HCT116 (cell line): ENCODE measurements around the gene AP1AR. TPM values are rescaled to one million over a fixed set of nuclear protein-coding genes. Genes with fewer than 3 reads are reported as not detected.

Experiments used
- ATAC-seq: fragments of 200-7000 bp; cut with Tn5 transposase; 2 replicates; pipeline ENCODE4 v1.9.1; 2020; ENCODE audit warnings: mild to moderate bottlenecking, moderate library complexity
- BruUV-seq: library from RNA; stranded (reverse); fragments of 400-500 nt; replicated peaks from 2 replicates; lab custom pipeline; 2021; lab: Mats Ljungman, UMichigan
- CTCF ChIA-PET: fragments of 300-600 bp; sonication (Branson Sonifier 250); formaldehyde crosslinking; loops from one replicate; lab custom pipeline; 2021; ENCODE audit warnings: antibody characterized with exemption; lab: Charles Lee
- POLR2A ChIA-PET: fragments of 300-600, 350-600 bp; sonication (Branson Sonifier 250); formaldehyde crosslinking; loops from one replicate; lab custom pipeline; 2021; ENCODE audit warnings: antibody characterized with exemption; lab: Charles Lee
- RAD21 ChIA-PET, 2 experiments: fragments of 300-600 bp; sonication (Branson Sonifier 250); formaldehyde crosslinking; loops; one replicate each; lab custom pipeline; 2023; ENCODE audit warnings: low total read pairs in 2 of 2; ENCODE audit not compliant: uncharacterized antibody in 2 of 2, unreplicated experiment in 2 of 2, low non-redundant PET in 1 of 2; lab: Charles Lee
- DNase-seq: peaks from one replicate; pipeline ENCODE4 v3.0.0-alpha.2; 2010; ENCODE audit warnings: low read depth, low spot score
- H2AFZ ChIP-seq: fragments of 200-600 bp; shearing (Covaris generic), sonication (generic); 2 replicates; pipeline ENCODE4 v1.6.1; 2017; ENCODE audit warnings: low read depth, mixed run types, mixed read lengths, antibody characterized with exemption, low read length; ENCODE audit not compliant: poor library complexity, severe bottlenecking
- H3K27ac ChIP-seq: 2 replicates; pipeline ENCODE4 v1.5.1; 2012; ENCODE audit warnings: low read depth, low read length
- H3K27me3 ChIP-seq: fragments of 200-600 bp; sonication (generic); 2 replicates; pipeline ENCODE4 v1.6.1; 2016; ENCODE audit warnings: mixed run types, low read length, mixed read lengths; ENCODE audit not compliant: insufficient read depth
- H3K36me3 ChIP-seq, 2 experiments: fragments of 200-500 bp in 1 of 2; fragments of 200-600 bp in 1 of 2; sonication (Bioruptor generic) in 1 of 2; sonication (generic) in 1 of 2; 2 replicates each; pipeline versions ENCODE4 v1.5.1 to v1.6.1; 2014 to 2016; ENCODE audit warnings: low read length in 2 of 2, inconsistent platforms in 1 of 2, mixed read lengths in 1 of 2, mixed run types in 1 of 2; ENCODE audit not compliant: insufficient read depth in 2 of 2, control insufficient read depth in 1 of 2
- H3K4me1 ChIP-seq, 2 experiments: fragments of 200-600 bp in 1 of 2; sonication (generic) in 1 of 2; 2 replicates each; pipeline versions ENCODE4 v1.5.1 to v1.6.1; 2012 to 2017; ENCODE audit warnings: low read length in 2 of 2, inconsistent platforms in 1 of 2, mild to moderate bottlenecking in 1 of 2, mixed read lengths in 1 of 2, mixed run types in 1 of 2, moderate library complexity in 1 of 2; ENCODE audit not compliant: insufficient read depth in 2 of 2, control insufficient read depth in 1 of 2
- H3K4me2 ChIP-seq: fragments of 200-600 bp; sonication (generic); 2 replicates; pipeline ENCODE4 v1.6.1; 2017; ENCODE audit warnings: mixed run types, low read length, mixed read lengths
- H3K4me3 ChIP-seq, 2 experiments: fragments of 200-600 bp in 1 of 2; sonication (generic) in 1 of 2; replicated peaks in 1 of 2; 2 replicates each; pipeline ENCODE4 v1.5.1; 2011 to 2016; ENCODE audit warnings: low read length in 2 of 2, control low read depth in 1 of 2, low read depth in 1 of 2, mild to moderate bottlenecking in 1 of 2, mixed read lengths in 1 of 2, mixed run types in 1 of 2
- H3K79me2 ChIP-seq: fragments of 200-600 bp; sonication (generic); 2 replicates; pipeline ENCODE4 v1.6.1; 2017; ENCODE audit warnings: mild to moderate bottlenecking, mixed run types, low read length, moderate library complexity, mixed read lengths; ENCODE audit not compliant: insufficient read depth
- H3K9ac ChIP-seq: fragments of 200-600 bp; sonication (generic); 2 replicates; pipeline ENCODE4 v1.6.1; 2016; ENCODE audit warnings: low read length, mixed read lengths
- H3K9me2 ChIP-seq: fragments of 200-600 bp; sonication (generic), shearing (Covaris generic); 2 replicates; pipeline ENCODE4 v1.6.1; 2017; ENCODE audit warnings: mixed run types, mild to moderate bottlenecking, moderate library complexity; ENCODE audit not compliant: insufficient read depth
- H3K9me3 ChIP-seq, 2 experiments: fragments of 200-500 bp in 1 of 2; fragments of 200-600 bp in 1 of 2; sonication (Bioruptor generic) in 1 of 2; sonication (generic) in 1 of 2; 2 replicates each; pipeline ENCODE4 v1.6.1; 2014 to 2017; ENCODE audit warnings: low read length in 2 of 2, mixed read lengths in 2 of 2, inconsistent platforms in 1 of 2, low read depth in 1 of 2, mild to moderate bottlenecking in 1 of 2, mixed run types in 1 of 2, moderate library complexity in 1 of 2; ENCODE audit not compliant: control insufficient read depth in 1 of 2, insufficient read depth in 1 of 2
- H4K20me1 ChIP-seq: fragments of 200-600 bp; sonication (generic), shearing (Covaris generic); 2 replicates; pipeline ENCODE4 v1.6.1; 2017; ENCODE audit warnings: mixed run types, mild to moderate bottlenecking, moderate library complexity; ENCODE audit not compliant: insufficient read depth
- CEBPB ChIP-seq: IDR thresholded peaks from 2 replicates; pipeline ENCODE4 v1.6.1; 2012; ENCODE audit warnings: low read depth
- CTCF ChIP-seq, 3 experiments: fragments of 200-600 bp in 1 of 3; sonication (generic) in 1 of 3; IDR thresholded peaks in 2 of 3; conservative IDR thresholded peaks in 1 of 3; 2 replicates each; pipeline ENCODE4 v1.5.1; 2012 to 2017; ENCODE audit warnings: low read depth in 2 of 3, low read length in 2 of 3, antibody characterized with exemption in 1 of 3, borderline replicate concordance in 1 of 3, control low read depth in 1 of 3, mild to moderate bottlenecking in 1 of 3, mixed read lengths in 1 of 3, mixed run types in 1 of 3, moderate library complexity in 1 of 3; ENCODE audit not compliant: insufficient read depth in 1 of 3
- ELF1 ChIP-seq: IDR thresholded peaks from 2 replicates; pipeline ENCODE4 v1.6.1; 2012; ENCODE audit warnings: low read depth, borderline replicate concordance
- EZH2 ChIP-seq: fragments of 200-600 bp; sonication (generic); IDR thresholded peaks from 2 replicates; pipeline ENCODE4 v1.6.1; 2017; ENCODE audit warnings: antibody characterized with exemption, mixed run types
- EZH2phosphoT487 ChIP-seq: fragments of 200-600 bp; IDR thresholded peaks from 2 replicates; pipeline ENCODE4 v1.6.1; 2018; ENCODE audit warnings: antibody characterized with exemption, borderline replicate concordance
- JUND ChIP-seq: IDR thresholded peaks from 2 replicates; pipeline ENCODE4 v1.6.1; 2012
- MAX ChIP-seq: IDR thresholded peaks from 2 replicates; pipeline ENCODE4 v1.6.1; 2012
- POLR2A ChIP-seq: IDR thresholded peaks from 2 replicates; pipeline ENCODE4 v1.7.0; 2011; ENCODE audit warnings: borderline replicate concordance; ENCODE audit not compliant: insufficient read depth, insufficient read length; ENCODE audit errors: extremely low read depth
- POLR2AphosphoS5 ChIP-seq: IDR thresholded peaks from 2 replicates; pipeline ENCODE4 v1.6.1; 2011; ENCODE audit warnings: mild to moderate bottlenecking, low read depth, low read length, moderate library complexity
- RAD21 ChIP-seq: IDR thresholded peaks from 2 replicates; pipeline ENCODE4 v1.6.1; 2012; ENCODE audit warnings: low read depth, mild to moderate bottlenecking
- SIN3A ChIP-seq: IDR thresholded peaks from 2 replicates; pipeline ENCODE4 v1.6.1; 2012; ENCODE audit warnings: low read depth
- SP1 ChIP-seq: IDR thresholded peaks from 2 replicates; pipeline ENCODE4 v1.6.1; 2012; ENCODE audit warnings: low read depth
- SRF ChIP-seq: IDR thresholded peaks from 2 replicates; pipeline ENCODE4 v1.6.1; 2012; ENCODE audit warnings: low read depth
- TCF7L2 ChIP-seq: IDR thresholded peaks from 2 replicates; pipeline ENCODE4 v1.7.0; 2011; ENCODE audit warnings: borderline replicate concordance, inconsistent platforms; ENCODE audit not compliant: insufficient read depth, insufficient read length; ENCODE audit errors: extremely low read depth
- YY1 ChIP-seq: IDR thresholded peaks from 2 replicates; pipeline ENCODE4 v1.6.1; 2011; ENCODE audit warnings: low read length, low read depth, moderate library complexity, mild to moderate bottlenecking; ENCODE audit not compliant: insufficient replicate concordance; ENCODE audit errors: extremely low read depth
- ZBTB33 ChIP-seq: IDR thresholded peaks from 2 replicates; pipeline ENCODE4 v1.6.1; 2011; ENCODE audit warnings: mild to moderate bottlenecking, low read length, moderate library complexity; ENCODE audit not compliant: insufficient replicate concordance; ENCODE audit errors: extremely low read depth
- intact Hi-C: fragments of 100-400 bp; cut with micrococcal nuclease; formaldehyde crosslinking; loops from 2 replicates; pipeline ENCODE4 v1.10.0; 2022
- total RNA-seq: library from RNA; stranded (reverse); gene quantifications from one replicate; pipeline ENCODE4 v1.2.1, GENCODE V29; 2021; ENCODE audit not compliant: unreplicated experiment

AP1AR gene
- total RNA-seq, 1 experiment from 2014 or later, result 56.7 TPM

- no peak for TF ChIP-seq EZH2phosphoT487
- no peak for TF ChIP-seq RAD21
- no peak for TF ChIP-seq MAX
- TF ChIP-seq, all 23 proteins: peak for 0
These were observed 20.8 kb upstream of the AP1AR start (continued) for GRCh38 chr4:112210777-112211176.

GRCh38 chr4:112213091-112213490 lies 18.5 kb upstream of the AP1AR start:
- ChIA-PET RAD21 (no interaction called here), POLR2A (no interaction called here), CTCF (no interaction called here)
- DNase-seq, result no peak
- Histone ChIP-seq H3K4me1 (no peaks in the 10 kb centered on the region), H2AFZ (no peak overlapping the region), H3K4me3 (no peak overlapping the region), H4K20me1 (no peaks in the 10 kb centered on the region), H3K27ac (no peak overlapping the region), H3K4me2 (no peak overlapping the region), H3K9ac (no peak overlapping the region), H3K9me2 (no peaks in the 10 kb centered on the region), H3K79me2 (no peaks in the 10 kb centered on the region), H3K9me3 (no peaks in the 10 kb centered on the region; a peak in 1 of 4 replicates), H3K36me3 (no peaks in the 10 kb centered on the region), H3K27me3 (no peaks in the 10 kb centered on the region)
- no peak for ATAC-seq
- intact Hi-C loops, result no loop called here
- no peak for TF ChIP-seq ZBTB33
- TF ChIP-seq JUND, result no peak
- no peak for TF ChIP-seq EZH2
- no peak for TF ChIP-seq SP1
- no peak for TF ChIP-seq YY1
- no peak for TF ChIP-seq POLR2AphosphoS5
- TF ChIP-seq EZH2phosphoT487, result no peak
- no peak for TF ChIP-seq TCF7L2
- no peak for TF ChIP-seq POLR2A
- no peak for TF ChIP-seq RAD21
- no peak for TF ChIP-seq SRF
- TF ChIP-seq CTCF (IDR thresholded peaks at IDR 0.05 in 2 of 3, conservative IDR thresholded peaks at IDR 0.05 in 1 of 3; ENCODE audit: borderline replicate concordance in 1 of 3, insufficient read depth in 1 of 3, low read depth in 2 of 3, low read length in 2 of 3), result no peak
- TF ChIP-seq SIN3A, result no peak
- no peak for TF ChIP-seq MAX
- no peak for TF ChIP-seq CEBPB
- TF ChIP-seq ELF1, result no peak
- no TSS peak for BruUV-seq
